Uterus (tissue), 4 donors: ENCODE measurements around the gene MST1R. TPM values are rescaled to one million over a fixed set of nuclear protein-coding genes. Genes with fewer than 3 reads are reported as not detected.

Source experiments
- DNase-seq, 2 donors: peaks; one replicate each; pipeline ENCODE4 v3.0.0-alpha.2; 2019 to 2020
- H3K27ac ChIP-seq, 2 donors: fragments of 200-600 bp; sonication (generic); 1 replicate in 1 of 2; 2 replicates in 1 of 2; pipeline ENCODE4 v1.5.1; 2016 to 2018
- H3K27me3 ChIP-seq, 2 donors: fragments of 200-600 bp; sonication (generic); one replicate each; pipeline ENCODE4 v1.5.1; 2018 to 2019; ENCODE audit warnings: control low read depth in 1 of 2
- H3K36me3 ChIP-seq, 2 donors: fragments of 200-600 bp; sonication (generic); one replicate each; pipeline ENCODE4 v1.5.1; 2019; ENCODE audit warnings: control low read depth in 1 of 2
- H3K4me1 ChIP-seq, 2 donors: fragments of 200-600 bp; sonication (generic); one replicate each; pipeline ENCODE4 v1.5.1; 2018 to 2019; ENCODE audit warnings: control low read depth in 1 of 2
- H3K4me3 ChIP-seq, 2 donors: fragments of 200-600 bp; sonication (generic); 1 replicate in 1 of 2; 2 replicates in 1 of 2; pipeline ENCODE4 v1.5.1; 2018 to 2019; ENCODE audit warnings: mild to moderate bottlenecking in 1 of 2
- H3K9me3 ChIP-seq, 2 donors: fragments of 200-600 bp; sonication (generic); one replicate each; pipeline ENCODE4 v1.5.1; 2019; ENCODE audit warnings: control low read depth in 1 of 2
- POLR2A ChIP-seq, 2 donors: fragments of 450-650 bp; IDR thresholded peaks; one replicate each; pipeline ENCODE4 v1.6.1; 2016; ENCODE audit warnings: antibody characterized with exemption in 2 of 2, mild to moderate bottlenecking in 1 of 2, moderate library complexity in 1 of 2
- intact Hi-C: fragments of 100-400 bp; cut with DNase I; formaldehyde crosslinking; loops from one replicate; pipeline ENCODE4 v1.15.1; 2023; ENCODE audit warnings: low total_unique reads
- total RNA-seq, 4 donors: library from RNA; depleted of rRNA in 3 of 4; stranded (reverse); fragments of >200 nt in 3 of 4; gene quantifications; one replicate each; pipeline versions ENCODE4 v1.1.0 to v1.2.4, GENCODE V29; 2014 to 2023
- TF ChIP-seq, protein P1 (sequence below), 4 experiments: fragments of 200-600 bp in 2 of 4; fragments of 450-650 bp in 2 of 4; sonication (generic) in 2 of 4; IDR thresholded peaks; one replicate each; pipeline ENCODE4 v1.5.1; 2016 to 2019; ENCODE audit warnings: antibody characterized with exemption in 4 of 4, mild to moderate bottlenecking in 2 of 4, moderate library complexity in 1 of 4
- donor health status: DM: yes; HTN: yes; CAD: no.

MST1R gene
- total RNA-seq, 4 donors from 2014 or later, result under 0.01 to 4.9 (median 1.5) TPM

DNA sequence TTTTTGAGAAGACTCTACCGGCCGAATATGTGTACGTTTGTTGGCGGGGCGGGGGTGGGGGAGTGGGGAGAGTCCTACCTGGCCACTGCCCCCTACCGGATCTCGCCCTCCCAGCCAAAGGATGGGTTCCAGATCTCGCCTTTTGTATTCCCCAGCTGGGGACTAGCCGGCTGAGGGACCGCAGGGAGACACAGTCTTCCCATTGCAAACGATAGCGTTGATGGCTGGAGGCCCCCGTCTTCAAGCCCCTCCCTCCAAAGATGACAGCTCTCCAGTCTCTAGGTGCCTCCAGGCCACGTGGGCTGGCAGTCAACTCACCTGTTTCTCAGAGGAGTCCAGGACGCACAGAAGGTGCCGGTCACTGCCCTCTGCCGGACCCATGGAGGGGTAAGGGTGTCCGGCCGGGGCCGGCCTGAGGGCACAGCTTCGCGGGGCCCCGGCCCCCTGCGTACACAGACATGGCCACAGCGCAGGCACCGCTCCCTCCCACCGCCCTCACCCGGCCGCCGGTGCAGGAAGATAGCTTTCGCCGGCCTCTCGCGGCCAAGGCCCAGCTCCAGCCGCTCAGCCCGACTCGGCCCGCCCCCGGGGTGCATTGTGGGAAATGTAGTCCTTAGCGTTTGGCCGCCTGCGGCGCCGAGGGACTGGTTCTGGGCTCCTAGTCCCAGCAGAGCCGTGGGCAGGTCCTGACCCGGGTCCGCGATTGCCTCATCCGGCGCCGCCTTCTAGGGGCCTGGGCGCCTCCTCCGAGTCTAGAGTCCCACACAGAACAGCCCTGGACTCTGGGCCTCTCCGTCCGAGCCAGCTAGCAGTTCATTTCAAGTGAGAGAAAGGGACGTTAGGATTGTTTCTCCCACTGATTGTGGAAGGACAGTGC lies 25.9 kb upstream of the MST1R start, which contains the start of gene MON1A:
Gene MON1A (minus strand): TSS at position 521 of the 877 bp plus-strand sequence. CDS start 16,465 bp downstream, outside the sequence.
- no peaks in the 10 kb centered on the region for H3K9me3 ChIP-seq
- no peaks in the 10 kb centered on the region for H3K36me3 ChIP-seq
- intact Hi-C loops, result no loop called here
- no peaks in the 10 kb centered on the region for H3K4me1 ChIP-seq
- peak within 1 kb of the TSS; percentile 77 for H3K4me3 ChIP-seq
- H3K27me3 ChIP-seq, result no peaks in the 10 kb centered on the region
- DNase-seq, result peak; percentile 95 to 99
- TF ChIP-seq, protein P1, sequence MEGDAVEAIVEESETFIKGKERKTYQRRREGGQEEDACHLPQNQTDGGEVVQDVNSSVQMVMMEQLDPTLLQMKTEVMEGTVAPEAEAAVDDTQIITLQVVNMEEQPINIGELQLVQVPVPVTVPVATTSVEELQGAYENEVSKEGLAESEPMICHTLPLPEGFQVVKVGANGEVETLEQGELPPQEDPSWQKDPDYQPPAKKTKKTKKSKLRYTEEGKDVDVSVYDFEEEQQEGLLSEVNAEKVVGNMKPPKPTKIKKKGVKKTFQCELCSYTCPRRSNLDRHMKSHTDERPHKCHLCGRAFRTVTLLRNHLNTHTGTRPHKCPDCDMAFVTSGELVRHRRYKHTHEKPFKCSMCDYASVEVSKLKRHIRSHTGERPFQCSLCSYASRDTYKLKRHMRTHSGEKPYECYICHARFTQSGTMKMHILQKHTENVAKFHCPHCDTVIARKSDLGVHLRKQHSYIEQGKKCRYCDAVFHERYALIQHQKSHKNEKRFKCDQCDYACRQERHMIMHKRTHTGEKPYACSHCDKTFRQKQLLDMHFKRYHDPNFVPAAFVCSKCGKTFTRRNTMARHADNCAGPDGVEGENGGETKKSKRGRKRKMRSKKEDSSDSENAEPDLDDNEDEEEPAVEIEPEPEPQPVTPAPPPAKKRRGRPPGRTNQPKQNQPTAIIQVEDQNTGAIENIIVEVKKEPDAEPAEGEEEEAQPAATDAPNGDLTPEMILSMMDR (IDR thresholded peaks at IDR 0.05), result peak in 3 of 4 experiments; percentile 28 to 51 (median 44)
- TF ChIP-seq POLR2A (IDR thresholded peaks at IDR 0.05), result peak; percentile 21 to 64
- H3K27ac ChIP-seq, result peak within 1 kb of the TSS; percentile 82 to 86

DNA sequence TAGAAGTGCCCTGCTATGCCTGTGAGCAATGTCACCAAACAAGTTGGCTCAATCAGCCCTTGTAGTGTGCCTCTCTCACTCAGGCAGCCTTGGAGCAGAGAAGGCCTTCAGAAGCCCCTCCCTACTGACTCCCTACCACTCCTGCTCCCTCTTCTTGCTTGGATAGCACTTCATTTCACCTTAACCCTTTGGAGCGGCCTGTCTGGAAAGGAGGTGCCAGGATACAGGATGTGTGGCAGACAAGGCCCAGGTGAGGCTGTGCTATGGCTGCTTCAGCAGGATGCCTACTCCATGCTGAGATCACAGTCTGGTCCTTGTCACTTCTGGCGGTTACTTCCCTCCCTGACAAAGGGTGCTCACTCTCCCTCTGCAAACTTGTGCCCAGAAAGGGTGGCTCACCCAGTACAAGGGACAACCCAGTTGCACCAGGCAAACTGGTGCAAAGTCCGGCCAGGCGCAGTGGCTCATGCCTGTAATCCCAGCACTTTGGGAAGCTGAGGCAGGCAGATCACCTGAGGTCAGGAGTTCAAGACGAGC lies 24.9 kb upstream of the MST1R start:
- no peaks in the 10 kb centered on the region for H3K36me3 ChIP-seq
- no peaks in the 10 kb centered on the region for H3K27me3 ChIP-seq
- intact Hi-C loops, result no loop called here
- H3K9me3 ChIP-seq, result no peaks in the 10 kb centered on the region
- no peak overlapping the region for H3K27ac ChIP-seq
- DNase-seq, result no peak
- no peaks in the 10 kb centered on the region for H3K4me1 ChIP-seq
- TF ChIP-seq POLR2A (IDR thresholded peaks at IDR 0.05), result no peak
- TF ChIP-seq, protein P1 (IDR thresholded peaks at IDR 0.05), result no peak
- peak overlapping the region; percentile 77 for H3K4me3 ChIP-seq

DNA sequence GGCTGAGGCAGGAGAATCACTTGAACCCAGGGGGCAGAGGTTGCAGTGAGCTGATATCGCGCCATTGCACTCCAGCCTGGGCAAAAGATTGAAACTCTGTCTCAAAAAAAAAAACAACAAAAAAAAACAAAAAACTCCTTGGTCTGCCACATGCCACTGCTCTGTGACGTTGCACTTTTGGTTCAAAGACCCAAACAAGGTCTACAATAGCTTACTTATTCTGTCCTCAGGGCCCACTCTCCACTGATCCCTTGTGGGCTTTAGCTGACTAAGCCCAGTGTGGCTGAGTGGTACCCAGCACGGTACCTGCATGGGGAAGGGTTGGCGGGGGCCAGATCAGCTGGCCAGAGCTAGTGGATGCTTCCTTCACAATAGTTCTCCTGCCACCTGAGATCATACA lies 24.1 kb upstream of the MST1R start:
- H3K4me1 ChIP-seq, result no peaks in the 10 kb centered on the region
- intact Hi-C loops, result no loop called here
- no peak for DNase-seq
- H3K4me3 ChIP-seq, result no peak overlapping the region
- no peaks in the 10 kb centered on the region for H3K36me3 ChIP-seq
- no peak overlapping the region for H3K27ac ChIP-seq
- no peaks in the 10 kb centered on the region for H3K9me3 ChIP-seq
- no peaks in the 10 kb centered on the region for H3K27me3 ChIP-seq
- TF ChIP-seq, protein P1 (IDR thresholded peaks at IDR 0.05), result no peak
- no peak for TF ChIP-seq POLR2A (IDR thresholded peaks at IDR 0.05)

DNA sequence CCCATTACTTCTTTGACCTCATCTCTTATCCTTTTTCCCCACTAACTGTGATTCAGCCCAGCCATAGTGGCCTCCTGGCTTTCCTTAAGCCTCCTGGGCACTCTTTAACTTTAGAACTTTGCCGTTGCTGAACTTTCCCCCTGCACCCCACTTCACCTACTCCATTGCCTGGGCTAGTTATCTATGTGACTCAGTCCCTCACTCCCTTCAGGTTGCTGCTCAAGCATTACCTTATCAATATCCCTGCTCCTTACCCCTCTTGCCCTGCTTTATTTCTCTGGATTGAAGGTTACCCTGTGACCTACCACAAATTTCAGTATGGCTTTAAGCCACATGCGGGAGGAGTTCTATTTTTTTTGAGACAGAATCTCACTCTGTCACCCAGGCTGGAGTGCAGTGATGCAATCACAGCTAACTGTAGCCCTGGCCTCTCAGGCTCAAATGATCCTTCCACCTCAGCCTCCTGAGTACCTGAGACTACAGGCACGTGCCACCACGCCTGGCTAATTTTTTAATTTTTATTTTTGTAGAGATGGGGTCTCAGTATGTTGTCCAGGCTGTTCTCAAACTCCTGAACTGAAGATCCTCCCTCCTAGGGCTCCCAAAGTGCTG lies 22.6 kb upstream of the MST1R start:
- TF ChIP-seq, protein P1 (IDR thresholded peaks at IDR 0.05), result no peak
- TF ChIP-seq POLR2A (IDR thresholded peaks at IDR 0.05), result no peak
- no peaks in the 10 kb centered on the region for H3K36me3 ChIP-seq
- H3K4me3 ChIP-seq, result no peak overlapping the region
- no peaks in the 10 kb centered on the region for H3K4me1 ChIP-seq
- H3K27me3 ChIP-seq, result no peaks in the 10 kb centered on the region
- DNase-seq, result no peak
- no peak overlapping the region for H3K27ac ChIP-seq
- intact Hi-C loops, result no loop called here
- H3K9me3 ChIP-seq, result no peaks in the 10 kb centered on the region

DNA sequence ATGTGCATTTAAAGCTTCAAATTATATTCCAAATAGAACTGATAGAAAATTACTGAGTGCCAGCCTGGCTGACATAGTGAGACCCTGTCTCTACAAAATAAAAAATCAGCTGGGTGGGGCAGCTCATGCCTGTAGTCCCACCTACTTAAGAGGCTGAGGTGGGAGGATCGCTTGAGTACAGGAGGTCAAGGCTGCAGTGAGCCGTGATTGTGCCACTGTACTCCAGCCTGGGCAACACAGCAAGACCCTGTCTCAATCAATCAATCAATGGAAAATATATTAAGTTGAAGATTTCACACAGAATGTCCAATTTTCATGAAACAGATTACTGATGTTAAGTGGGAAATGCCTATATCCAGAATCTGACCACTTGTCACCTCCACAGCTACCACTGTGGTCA lies 21.8 kb upstream of the MST1R start:
- no peaks in the 10 kb centered on the region for H3K27me3 ChIP-seq

More for the DNA sequence above, 21.8 kb upstream of the MST1R start:
- no peaks in the 10 kb centered on the region for H3K9me3 ChIP-seq
- DNase-seq, result no peak
- no peak overlapping the region for H3K27ac ChIP-seq
- intact Hi-C loops, result no loop called here
- no peak overlapping the region for H3K4me3 ChIP-seq
- no peaks in the 10 kb centered on the region for H3K36me3 ChIP-seq
- no peak for TF ChIP-seq POLR2A (IDR thresholded peaks at IDR 0.05)
- TF ChIP-seq, protein P1 (IDR thresholded peaks at IDR 0.05), result no peak
- H3K4me1 ChIP-seq, result no peaks in the 10 kb centered on the region
